ENCODE results near the gene EVC2. TPM values are rescaled to one million over a fixed set of nuclear protein-coding genes. Genes with fewer than 3 reads are reported as not detected.
"Not testable (repeated sequence)": the region's sequence is repeated elsewhere in the genome, so short reads cannot be mapped to it uniquely, and the experiment has no call there.

Gene EVC2
- total RNA-seq, 8 experiments from 2014 or later = 0.16 to 5.1 (median 1.0) TPM

DNA sequence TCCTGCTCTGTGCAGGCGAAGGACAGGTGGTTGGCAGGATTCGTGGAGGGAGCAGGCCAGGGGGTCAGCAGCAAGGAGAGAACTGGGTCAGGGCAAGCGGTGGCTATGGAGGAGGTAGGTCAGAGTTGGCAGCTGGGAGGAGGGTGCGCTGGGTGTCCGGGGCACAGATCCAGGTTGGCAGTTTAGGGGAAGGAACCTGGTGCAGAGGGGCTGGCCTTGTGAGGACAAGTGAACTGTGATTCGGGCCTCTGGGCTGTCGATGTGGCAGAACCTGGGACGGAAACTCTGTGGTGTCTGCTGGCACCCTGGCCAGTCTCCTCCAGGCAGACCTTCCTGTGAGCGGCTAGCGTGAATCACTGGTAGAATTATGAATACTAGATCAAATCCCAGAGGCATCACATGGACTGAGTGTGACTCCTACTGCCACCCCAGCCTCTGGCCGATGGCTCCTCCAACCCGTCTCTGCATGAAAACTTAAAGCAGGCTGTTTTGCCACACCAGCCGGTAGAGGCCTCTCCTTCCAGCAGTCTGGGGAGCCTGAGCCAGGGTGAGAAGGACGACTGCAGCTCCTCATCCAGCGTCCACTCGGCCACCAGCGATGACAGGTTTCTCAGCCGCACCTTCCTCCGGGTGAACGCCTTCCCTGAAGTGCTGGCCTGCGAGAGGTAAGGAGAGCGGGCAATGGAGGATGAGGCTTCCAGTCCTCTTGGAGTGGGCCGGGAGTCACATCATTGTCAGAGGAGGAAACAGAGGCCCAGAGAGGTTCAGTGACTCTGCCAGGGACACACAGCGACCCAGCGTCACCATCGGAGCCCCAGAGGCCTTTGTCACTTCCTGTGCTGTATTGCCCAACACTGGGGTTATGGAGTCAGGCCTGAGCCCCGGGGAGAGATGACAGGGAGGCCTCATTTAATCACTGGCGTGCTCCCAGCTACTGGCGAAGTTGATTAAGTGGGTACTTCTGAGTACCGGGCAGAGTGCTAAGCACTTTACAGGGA lies 22.9 kb upstream of the EVC2 start:
- in situ Hi-C loops (cut with MboI; ENCODE audit: low pct_unique_long_range_greater_than_20kb in 2 of 9, low sequenced_read_pairs in 9 of 9, unreplicated experiment in 9 of 9) = no loop called here
- ATAC-seq (replicated peaks in 6 of 8) = no peak
- 60 to 98% (median 87%) methylated on average over 1 to 12 of the region's 30 CpGs; no CpG with 5 or more reads in 3 of the 10 experiments for WGBS, 10 experiments
- no peaks in the 10 kb centered on the region for H3K4me1 ChIP-seq (replicated peaks in 1 of 2)
- H3K27ac ChIP-seq = no peak overlapping the region
- H3K4me3 ChIP-seq = no peak overlapping the region

DNA sequence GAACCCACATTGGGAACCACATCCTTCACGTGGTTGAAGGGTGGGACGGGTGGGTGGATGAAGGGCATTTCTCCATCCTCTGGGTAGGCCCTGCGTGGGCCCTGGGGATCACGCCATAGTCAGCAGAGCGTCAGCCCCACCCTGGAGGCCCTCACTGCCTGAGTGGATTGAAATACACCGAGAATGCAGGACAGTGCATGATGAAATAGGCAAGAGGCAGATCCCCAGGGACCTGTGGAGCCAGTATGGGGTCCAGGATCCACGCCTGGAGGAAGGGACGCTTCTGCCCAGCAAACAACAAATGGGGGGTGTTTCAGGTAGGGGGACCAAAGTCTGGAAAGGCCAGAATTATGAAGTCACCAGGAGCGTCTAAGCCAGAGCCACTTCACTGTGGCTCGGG lies 22.1 kb upstream of the EVC2 start:
- WGBS, 10 experiments = 90 to 100% (median 93%) methylated on average over 1 to 8 of the region's 10 CpGs; no CpG with 5 or more reads in 3 of the 10 experiments
- Histone ChIP-seq H3K27ac (no peak overlapping the region), H3K4me1 (replicated peaks in 1 of 2) (no peaks in the 10 kb centered on the region), H3K4me3 (no peak overlapping the region)
- no peak for ATAC-seq (replicated peaks in 6 of 8)
- in situ Hi-C loops (cut with MboI; ENCODE audit: low pct_unique_long_range_greater_than_20kb in 2 of 9, low sequenced_read_pairs in 9 of 9, unreplicated experiment in 9 of 9) = no loop called here

DNA sequence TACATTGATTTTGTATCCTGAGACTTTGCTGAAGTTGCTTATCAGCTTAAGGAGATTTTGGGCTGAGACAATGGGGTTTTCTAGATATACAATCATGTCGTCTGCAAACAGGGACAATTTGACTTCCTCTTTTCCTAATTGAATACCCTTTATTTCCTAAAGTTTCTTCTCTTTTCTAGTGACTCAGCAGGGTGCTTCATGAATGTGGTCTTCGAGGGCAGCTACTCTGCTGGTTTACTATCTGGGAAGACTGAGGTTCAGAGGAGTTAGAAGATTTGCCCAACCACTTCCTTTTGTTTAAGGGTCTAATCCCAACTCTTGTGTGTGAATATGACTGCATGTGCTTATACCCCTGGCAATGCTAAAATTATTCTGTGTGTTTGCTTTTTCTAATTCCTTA lies 20.1 kb upstream of the EVC2 start:
- 67% methylated on average over 1 of the region's 2 CpGs; no CpG with 5 or more reads in 9 of the 10 experiments for WGBS, 10 experiments
- in situ Hi-C loops (cut with MboI; ENCODE audit: low pct_unique_long_range_greater_than_20kb in 2 of 9, low sequenced_read_pairs in 9 of 9, unreplicated experiment in 9 of 9); H3K4me3 ChIP-seq; H3K27ac ChIP-seq; H3K4me1 ChIP-seq (replicated peaks in 1 of 2); ATAC-seq (replicated peaks in 6 of 8): not testable (repeated sequence)

DNA sequence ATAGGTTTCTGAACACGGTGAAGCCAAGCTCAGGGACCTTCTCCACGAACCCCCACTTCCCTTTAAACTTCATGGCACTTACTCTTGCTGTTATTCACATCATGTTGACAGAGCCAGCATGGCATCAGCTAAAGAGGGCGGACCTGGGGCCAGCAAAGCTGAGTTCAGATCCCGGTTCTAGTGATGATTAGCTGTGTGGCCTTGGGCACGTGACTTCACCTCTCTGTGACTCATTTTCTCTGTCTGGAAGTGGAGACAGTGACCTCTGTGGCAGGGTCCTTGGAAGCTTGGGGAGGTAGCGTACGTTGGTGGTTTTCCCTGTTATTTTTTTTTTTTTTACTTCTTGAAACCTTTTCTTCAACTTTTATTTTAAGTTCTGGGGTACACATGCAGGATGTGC lies 16.0 kb upstream of the EVC2 start:
- 50 to 98% (median 84%) methylated on average over 1 to 7 of the region's 7 CpGs; no CpG with 5 or more reads in 4 of the 10 experiments for WGBS, 10 experiments
- in situ Hi-C loops (cut with MboI; ENCODE audit: low pct_unique_long_range_greater_than_20kb in 2 of 9, low sequenced_read_pairs in 9 of 9, unreplicated experiment in 9 of 9) = no loop called here
- Histone ChIP-seq H3K4me1 (replicated peaks in 1 of 2) (no peaks in the 10 kb centered on the region), H3K27ac (no peak overlapping the region), H3K4me3 (no peak overlapping the region)
- no peak for ATAC-seq (replicated peaks in 6 of 8)

DNA sequence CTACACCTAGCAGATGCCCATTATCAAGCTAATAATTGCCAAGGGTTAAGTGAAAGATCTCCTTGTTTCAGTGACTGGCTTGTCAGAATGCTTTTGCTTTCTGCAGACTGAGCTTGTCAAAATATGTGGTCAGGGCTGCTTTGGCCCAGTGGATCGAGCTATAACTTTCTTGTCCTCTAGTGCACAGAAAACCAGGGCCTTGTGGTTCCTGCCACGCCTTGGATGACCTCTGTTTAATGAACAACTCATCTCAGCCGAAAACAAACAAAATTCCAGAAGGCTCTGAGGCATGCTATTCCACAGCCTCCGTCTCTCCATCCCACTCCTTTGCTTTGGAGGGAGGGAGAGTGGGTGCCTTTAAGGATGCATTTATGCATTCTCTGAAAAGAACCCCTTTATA lies 14.0 kb upstream of the EVC2 start:
- no peak for ATAC-seq (replicated peaks in 6 of 8)
- no peak overlapping the region for H3K27ac ChIP-seq
- no peaks in the 10 kb centered on the region for H3K4me1 ChIP-seq (replicated peaks in 1 of 2)
- 40 to 100% (median 60%) methylated on average over 1 to 3 of the region's 4 CpGs; no CpG with 5 or more reads in 3 of the 10 experiments for WGBS, 10 experiments
- no peak overlapping the region for H3K4me3 ChIP-seq
- in situ Hi-C loops (cut with MboI; ENCODE audit: low pct_unique_long_range_greater_than_20kb in 2 of 9, low sequenced_read_pairs in 9 of 9, unreplicated experiment in 9 of 9) = no loop called here

DNA sequence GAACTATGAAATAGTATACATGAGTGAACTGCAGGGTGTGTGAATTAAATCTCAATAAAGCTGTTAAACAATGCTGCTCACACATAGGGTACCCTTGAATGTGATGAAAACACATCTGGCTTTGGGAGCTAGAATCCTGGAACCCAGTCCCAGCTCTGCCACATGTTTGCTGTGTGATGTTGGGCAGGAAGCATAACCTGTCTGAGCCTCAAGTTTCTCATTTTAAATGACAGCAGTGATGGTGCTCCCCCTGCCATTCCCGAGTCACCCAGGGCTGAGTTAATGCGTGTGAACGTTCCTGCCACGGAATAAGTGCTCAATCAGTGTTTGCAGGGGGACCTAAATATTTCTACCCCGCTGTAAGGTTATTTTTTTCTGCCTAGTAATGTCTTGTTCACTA lies 13.6 kb upstream of the EVC2 start:
- no peak for ATAC-seq (replicated peaks in 6 of 8)
- no peaks in the 10 kb centered on the region for H3K4me1 ChIP-seq (replicated peaks in 1 of 2)
- in situ Hi-C loops (cut with MboI; ENCODE audit: low pct_unique_long_range_greater_than_20kb in 2 of 9, low sequenced_read_pairs in 9 of 9, unreplicated experiment in 9 of 9) = no loop called here
- 73 to 93% (median 76%) methylated on average over 1 to 5 of the region's 5 CpGs; no CpG with 5 or more reads in 5 of the 10 experiments for WGBS, 10 experiments
- no peak overlapping the region for H3K4me3 ChIP-seq
- H3K27ac ChIP-seq = no peak overlapping the region

DNA sequence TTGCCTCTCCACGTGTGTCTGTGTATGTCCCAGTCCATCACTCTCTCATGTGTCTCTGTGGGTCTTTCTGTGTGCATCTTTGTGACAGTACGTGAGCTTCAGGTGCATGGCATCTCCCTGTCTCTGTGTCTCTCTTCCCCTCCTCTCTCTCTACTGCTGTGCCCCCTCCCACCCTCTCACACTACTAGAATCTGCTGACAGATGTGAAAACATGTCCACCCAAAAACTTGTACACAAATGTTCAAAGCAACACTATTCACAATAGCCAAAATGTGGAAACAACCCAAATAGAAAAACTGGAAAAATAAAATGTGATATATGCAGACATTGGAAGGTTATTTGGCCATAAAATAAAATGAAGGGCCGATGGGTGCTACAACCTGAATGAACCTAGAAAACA lies 12.6 kb upstream of the EVC2 start:
- Histone ChIP-seq H3K27ac (no peak overlapping the region), H3K4me1 (replicated peaks in 1 of 2) (no peaks in the 10 kb centered on the region), H3K4me3 (no peak overlapping the region)
- no peak for ATAC-seq (replicated peaks in 6 of 8)
- in situ Hi-C loops (cut with MboI; ENCODE audit: low pct_unique_long_range_greater_than_20kb in 2 of 9, low sequenced_read_pairs in 9 of 9, unreplicated experiment in 9 of 9) = no loop called here
- WGBS, 10 experiments = 67 to 100% (median 88%) methylated on average over 1 to 3 of the region's 3 CpGs; no CpG with 5 or more reads in 2 of the 10 experiments

DNA sequence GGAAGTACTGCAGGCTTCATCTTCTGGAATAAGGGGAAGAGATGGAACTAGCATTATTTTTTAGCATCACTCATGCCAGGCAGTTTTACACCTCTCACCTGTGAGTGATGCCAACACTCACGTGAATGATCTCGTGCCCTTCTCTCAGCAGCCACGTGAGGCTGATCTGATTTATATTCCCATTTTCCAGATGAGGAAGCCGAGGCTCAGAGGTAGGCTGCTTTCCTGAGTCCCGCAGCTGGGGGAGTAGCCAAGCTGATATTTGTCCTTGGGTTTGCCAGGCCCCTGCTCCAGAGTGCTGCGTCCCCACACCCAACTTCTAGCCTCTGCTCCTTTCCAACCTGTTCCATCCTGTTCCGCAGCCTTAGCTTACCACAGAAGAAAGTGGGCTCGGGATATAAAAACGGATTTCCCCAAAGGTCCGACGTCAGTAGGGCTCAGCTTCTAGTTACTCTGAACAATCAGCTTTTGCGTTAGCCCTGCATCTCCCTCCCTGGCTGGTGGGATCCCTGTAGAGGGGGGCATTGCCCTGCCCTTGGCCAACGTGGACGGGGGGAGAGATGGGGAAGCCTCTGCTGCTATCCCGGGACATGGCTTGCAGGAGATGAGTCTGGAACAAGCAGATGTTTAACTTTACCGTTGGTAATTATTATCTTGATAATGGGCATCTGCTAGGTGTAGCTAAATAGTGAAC lies 11.9 kb upstream of the EVC2 start:
- ATAC-seq (replicated peaks in 6 of 8) = no peak
- in situ Hi-C loops (cut with MboI; ENCODE audit: low pct_unique_long_range_greater_than_20kb in 2 of 9, low sequenced_read_pairs in 9 of 9, unreplicated experiment in 9 of 9) = no loop called here
- 75 to 100% (median 85%) methylated on average over 3 to 8 of the region's 16 CpGs; no CpG with 5 or more reads in 2 of the 10 experiments for WGBS, 10 experiments

DNA sequence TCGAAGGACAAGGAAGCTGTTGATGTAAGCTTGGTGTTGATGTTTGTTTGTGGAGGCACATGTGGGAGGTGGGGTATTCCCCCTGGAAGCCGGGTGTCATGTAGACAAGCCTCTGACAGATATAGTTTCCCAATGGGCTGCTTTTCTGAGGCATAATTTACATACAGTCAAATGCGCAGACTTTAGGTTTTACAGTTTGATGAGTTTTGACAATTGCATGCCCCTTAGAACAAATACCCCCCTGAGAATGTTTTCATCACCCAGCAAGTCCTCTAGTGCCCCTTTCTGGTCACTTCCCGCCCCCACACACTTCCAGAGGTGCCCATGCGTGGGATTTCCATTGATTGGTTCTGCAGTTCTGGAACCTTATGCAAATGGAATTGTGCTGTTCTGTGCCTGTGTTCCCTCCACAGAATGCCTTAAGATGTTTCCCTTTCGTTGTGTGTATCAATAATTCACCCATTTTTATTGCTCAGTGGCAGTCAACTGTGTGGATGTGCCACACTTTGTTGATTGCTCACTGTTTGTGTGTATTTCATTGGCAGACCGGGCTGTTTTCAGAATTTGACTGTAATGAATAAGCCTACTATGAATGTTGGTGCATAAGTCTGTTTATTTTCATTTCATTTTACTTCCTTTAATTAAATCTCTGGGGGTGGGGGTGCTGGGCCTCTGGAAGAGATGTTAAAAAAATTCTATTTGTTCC lies 11.1 kb upstream of the EVC2 start:
- in situ Hi-C loops (cut with MboI; ENCODE audit: low pct_unique_long_range_greater_than_20kb in 2 of 9, low sequenced_read_pairs in 9 of 9, unreplicated experiment in 9 of 9) = no loop called here
- Histone ChIP-seq H3K4me1 (replicated peaks in 1 of 2) (no peaks in the 10 kb centered on the region), H3K4me3 (no peak overlapping the region), H3K27ac (no peak overlapping the region)
- no peak for ATAC-seq (replicated peaks in 6 of 8)
- 67 to 90% (median 86%) methylated on average over 1 to 4 of the region's 7 CpGs; no CpG with 5 or more reads in 1 of the 10 experiments for WGBS, 10 experiments

More for the DNA sequence above, 11.9 kb upstream of the EVC2 start:
- Histone ChIP-seq H3K4me3 (no peak overlapping the region), H3K27ac (no peak overlapping the region), H3K4me1 (replicated peaks in 1 of 2) (no peaks in the 10 kb centered on the region)

DNA sequence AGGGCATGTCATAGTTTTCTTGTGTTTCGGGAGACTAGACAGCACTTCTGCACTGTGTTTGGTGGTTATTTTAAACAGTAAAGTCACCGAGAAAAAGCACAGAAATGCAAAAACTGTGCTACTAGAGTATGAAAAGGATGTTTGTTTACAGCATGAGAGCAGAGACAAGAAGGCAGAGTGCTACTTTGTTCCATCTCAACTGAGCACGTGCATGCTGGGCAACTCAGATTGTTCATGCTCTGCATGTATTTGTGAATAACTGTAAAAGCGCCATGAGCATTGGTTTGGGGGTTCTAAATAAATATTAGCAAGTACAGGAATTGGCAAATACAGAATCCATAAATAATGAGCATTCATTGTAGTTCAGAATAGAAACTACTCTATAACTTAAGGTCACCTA lies 10.1 kb upstream of the EVC2 start:
- in situ Hi-C loops (cut with MboI; ENCODE audit: low pct_unique_long_range_greater_than_20kb in 2 of 9, low sequenced_read_pairs in 9 of 9, unreplicated experiment in 9 of 9) = no loop called here
- WGBS, 10 experiments = 52 to 100% (median 76%) methylated on average over 1 to 4 of the region's 4 CpGs; no CpG with 5 or more reads in 1 of the 10 experiments
- no peak overlapping the region for H3K27ac ChIP-seq
- no peaks in the 10 kb centered on the region for H3K4me1 ChIP-seq (replicated peaks in 1 of 2)
- H3K4me3 ChIP-seq = no peak overlapping the region
- ATAC-seq (replicated peaks in 6 of 8) = no peak

DNA sequence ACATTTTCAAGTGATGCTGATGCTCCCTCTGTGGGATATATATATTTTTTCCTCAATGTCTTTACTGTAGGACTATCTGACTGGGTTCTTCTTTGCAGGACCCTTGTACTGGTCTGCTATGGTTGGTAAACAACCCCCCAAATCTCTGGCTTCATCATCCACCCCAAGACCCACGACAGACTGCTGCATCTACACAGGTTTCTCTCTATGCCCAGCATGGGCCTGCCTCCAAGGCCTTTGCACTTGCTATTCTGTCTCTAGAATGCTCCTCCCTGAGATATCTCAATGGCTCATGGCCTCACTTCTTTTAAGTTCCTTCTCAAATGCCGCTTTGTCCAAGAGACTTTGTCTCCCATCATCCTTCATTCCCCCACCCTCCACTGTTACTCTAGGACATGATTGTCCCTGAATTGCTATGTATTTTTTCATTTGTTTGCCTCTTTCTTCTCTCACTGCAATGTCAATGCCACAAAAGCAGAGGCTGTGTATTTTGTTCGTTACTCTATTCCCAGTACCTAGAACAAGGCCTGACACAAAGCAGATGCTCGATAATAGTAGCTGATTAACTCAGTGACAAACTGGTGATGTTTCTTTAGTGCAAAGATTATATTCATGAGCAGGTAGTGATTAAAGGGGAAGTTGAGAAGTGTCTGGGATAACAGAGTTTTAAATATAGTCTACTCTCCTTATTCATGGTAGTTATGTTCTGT lies 9.2 kb upstream of the EVC2 start:
- WGBS, 10 experiments = 60 to 100% (median 87%) methylated on average over 1 to 4 of the region's 4 CpGs
- no peak for ATAC-seq (replicated peaks in 6 of 8)
- no peak overlapping the region for H3K4me3 ChIP-seq
- in situ Hi-C loops (cut with MboI; ENCODE audit: low pct_unique_long_range_greater_than_20kb in 2 of 9, low sequenced_read_pairs in 9 of 9, unreplicated experiment in 9 of 9) = no loop called here
- no peaks in the 10 kb centered on the region for H3K4me1 ChIP-seq (replicated peaks in 1 of 2)
- no peak overlapping the region for H3K27ac ChIP-seq

DNA sequence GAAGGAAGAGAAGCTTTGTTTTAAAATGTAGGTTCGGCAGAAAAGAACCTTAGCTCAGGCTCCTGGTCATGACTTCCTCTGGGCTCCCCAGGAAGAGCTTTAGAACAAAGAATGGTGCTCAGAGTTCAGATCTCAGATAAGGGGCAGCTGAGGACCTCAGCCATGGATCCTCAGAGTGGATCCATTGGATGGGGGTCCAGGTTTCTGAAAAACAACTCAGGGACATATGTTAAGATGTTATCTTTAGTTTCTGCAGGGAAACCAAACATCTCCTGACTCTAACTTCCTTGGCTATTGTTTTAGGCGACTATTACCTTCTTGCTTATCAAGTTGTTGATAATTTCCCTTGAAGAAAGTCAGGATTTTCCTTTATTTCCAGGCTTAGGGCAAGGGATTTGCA lies 8.0 kb upstream of the EVC2 start:
- in situ Hi-C loops (cut with MboI; ENCODE audit: low pct_unique_long_range_greater_than_20kb in 2 of 9, low sequenced_read_pairs in 9 of 9, unreplicated experiment in 9 of 9) = no loop called here
- no peaks in the 10 kb centered on the region for H3K4me1 ChIP-seq (replicated peaks in 1 of 2)
- no peak overlapping the region for H3K4me3 ChIP-seq
- no peak overlapping the region for H3K27ac ChIP-seq
- WGBS, 10 experiments = 75 to 100% (median 93%) methylated on average over 1 to 2 of the region's 2 CpGs; no CpG with 5 or more reads in 2 of the 10 experiments
- ATAC-seq (replicated peaks in 6 of 8) = no peak
